Ovary (tissue), 3 donors: ENCODE measurements around the gene COL13A1.

Source experiments
- POLR2A ChIP-seq: fragments of 450-650 bp; IDR thresholded peaks from one replicate; pipeline ENCODE4 v1.6.1; 2017; ENCODE audit warnings: antibody characterized with exemption, mild to moderate bottlenecking, moderate library complexity
- TF ChIP-seq, protein P1 (sequence below), 3 donors: fragments of 450-650 bp in 2 of 3; fragments of 200-600 bp in 1 of 3; IDR thresholded peaks; one replicate each; pipeline versions ENCODE4 v1.5.1 to v1.8.0; 2016 to 2022; ENCODE audit warnings: antibody characterized with exemption in 3 of 3, mild to moderate bottlenecking in 1 of 3
- donor health status: DM: no; HTN: no; CAD: no.

DNA sequence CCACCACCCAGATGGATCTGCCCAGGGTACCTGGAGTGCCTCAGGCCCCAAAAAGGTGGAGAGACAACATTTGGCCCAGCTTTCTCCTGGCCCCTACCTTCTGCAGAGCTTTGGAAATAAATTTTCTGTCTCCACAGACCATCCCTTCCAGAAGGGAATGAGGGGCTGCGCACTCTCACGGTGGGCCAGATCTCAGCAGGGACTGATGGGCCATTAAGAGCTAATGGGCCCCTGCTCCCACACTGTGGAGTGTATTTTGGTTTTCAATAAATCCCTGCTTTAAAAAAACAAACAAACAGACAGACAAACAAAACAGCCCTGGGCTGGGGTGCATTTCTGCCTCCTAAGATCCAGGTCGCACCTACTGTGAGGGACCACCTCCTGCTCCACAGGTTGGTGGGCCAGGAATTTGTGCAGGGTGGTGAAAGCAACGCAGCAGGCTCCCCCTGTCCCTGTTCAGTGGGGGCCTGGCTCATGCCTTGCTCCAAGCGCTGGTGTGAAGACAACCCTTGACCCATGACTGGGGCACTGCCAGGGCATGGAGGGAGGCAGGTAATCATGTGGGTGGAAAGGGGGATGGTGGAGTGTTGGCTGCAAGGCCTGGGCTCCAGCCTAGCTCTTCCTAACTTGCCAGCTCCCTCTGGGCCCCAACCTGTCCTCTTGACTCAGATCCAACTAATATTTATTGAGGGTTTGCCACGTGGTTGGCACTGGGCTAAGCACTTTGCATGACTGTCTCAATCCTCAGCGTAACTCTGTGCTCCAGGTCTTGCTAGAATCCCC, 88.5 kb downstream of the COL13A1 start:
- TF ChIP-seq, protein P1, sequence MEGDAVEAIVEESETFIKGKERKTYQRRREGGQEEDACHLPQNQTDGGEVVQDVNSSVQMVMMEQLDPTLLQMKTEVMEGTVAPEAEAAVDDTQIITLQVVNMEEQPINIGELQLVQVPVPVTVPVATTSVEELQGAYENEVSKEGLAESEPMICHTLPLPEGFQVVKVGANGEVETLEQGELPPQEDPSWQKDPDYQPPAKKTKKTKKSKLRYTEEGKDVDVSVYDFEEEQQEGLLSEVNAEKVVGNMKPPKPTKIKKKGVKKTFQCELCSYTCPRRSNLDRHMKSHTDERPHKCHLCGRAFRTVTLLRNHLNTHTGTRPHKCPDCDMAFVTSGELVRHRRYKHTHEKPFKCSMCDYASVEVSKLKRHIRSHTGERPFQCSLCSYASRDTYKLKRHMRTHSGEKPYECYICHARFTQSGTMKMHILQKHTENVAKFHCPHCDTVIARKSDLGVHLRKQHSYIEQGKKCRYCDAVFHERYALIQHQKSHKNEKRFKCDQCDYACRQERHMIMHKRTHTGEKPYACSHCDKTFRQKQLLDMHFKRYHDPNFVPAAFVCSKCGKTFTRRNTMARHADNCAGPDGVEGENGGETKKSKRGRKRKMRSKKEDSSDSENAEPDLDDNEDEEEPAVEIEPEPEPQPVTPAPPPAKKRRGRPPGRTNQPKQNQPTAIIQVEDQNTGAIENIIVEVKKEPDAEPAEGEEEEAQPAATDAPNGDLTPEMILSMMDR (IDR thresholded peaks at IDR 0.05) = no peak
- no peak for TF ChIP-seq POLR2A
